NCI-H187 (cell line): ENCODE results near the gene VMAC.

Experiments
- DNase-seq, 2 experiments: peaks; one replicate each; lab custom pipeline; 2025; lab: John Stamatoyannopoulos, UW

Gene VMAC

GRCh38 chr19:5953030-5953589, 48.4 kb downstream of the VMAC start:
- no peak for DNase-seq

GRCh38 chr19:5953680-5954213, 49.1 kb downstream of the VMAC start:
- DNase-seq = no peak

GRCh38 chr19:5954293-5954692, 49.6 kb downstream of the VMAC start:
- no peak for DNase-seq

GRCh38 chr19:5955636-5955935, 50.9 kb downstream of the VMAC start:
- DNase-seq = no peak

GRCh38 chr19:5956323-5956722, 51.7 kb downstream of the VMAC start:
- DNase-seq = no peak

GRCh38 chr19:5956728-5957127, 52.1 kb downstream of the VMAC start:
- DNase-seq = no peak

GRCh38 chr19:5957170-5957569, 52.5 kb downstream of the VMAC start:
- DNase-seq = no peak

GRCh38 chr19:5958074-5958850, 53.6 kb downstream of the VMAC start:
- no peak for DNase-seq

GRCh38 chr19:5958851-5959122, 54.1 kb downstream of the VMAC start:
- DNase-seq = no peak

GRCh38 chr19:5959260-5960004, 54.8 kb downstream of the VMAC start:
- no peak for DNase-seq
